IPS-18c (cell line): ENCODE results near the gene ALDH3A2.

Experiments
- H3K4me3 ChIP-seq: 2 replicates; pipeline ENCODE4 v1.7.0; 2013; ENCODE audit warnings: low read depth, mild to moderate bottlenecking, low read length, moderate library complexity; ENCODE audit not compliant: insufficient read depth
- H3K9me3 ChIP-seq: one replicate; pipeline ENCODE4 v1.6.1; 2013; ENCODE audit warnings: mild to moderate bottlenecking, low read length, moderate library complexity; ENCODE audit not compliant: control insufficient read depth, insufficient read depth

ALDH3A2 gene

GRCh38 chr17:19705201-19705600 is 56.6 kb downstream of the ALDH3A2 start:
- Histone ChIP-seq H3K4me3 (no peak overlapping the region), H3K9me3 (no peaks in the 10 kb centered on the region)

- H3K9me3 ChIP-seq: no peaks in the 10 kb centered on the region
- H3K4me3 ChIP-seq: no peak overlapping the region
Measured at GRCh38 chr17:19705771-19706770, 57.5 kb downstream of the ALDH3A2 start.

- H3K4me3 ChIP-seq: no peak overlapping the region
Measured at GRCh38 chr17:19706791-19707727, 58.5 kb downstream of the ALDH3A2 start.

GRCh38 chr17:19707728-19708221 is 59.2 kb downstream of the ALDH3A2 start:
- Histone ChIP-seq H3K9me3 (no peaks in the 10 kb centered on the region), H3K4me3 (no peak overlapping the region)

More at GRCh38 chr17:19706791-19707727, 58.5 kb downstream of the ALDH3A2 start:
- no peaks in the 10 kb centered on the region for H3K9me3 ChIP-seq

- Histone ChIP-seq H3K9me3 (no peaks in the 10 kb centered on the region), H3K4me3 (no peak overlapping the region)
Measured at GRCh38 chr17:19708431-19709175, 60.1 kb downstream of the ALDH3A2 start.

- Histone ChIP-seq H3K9me3 (no peaks in the 10 kb centered on the region), H3K4me3 (no peak overlapping the region)
Measured at GRCh38 chr17:19709841-19710240, 61.3 kb downstream of the ALDH3A2 start.

GRCh38 chr17:19712436-19713004 is 64.0 kb downstream of the ALDH3A2 start:
- no peak overlapping the region for H3K4me3 ChIP-seq
- H3K9me3 ChIP-seq: no peaks in the 10 kb centered on the region

GRCh38 chr17:19713462-19713861 is 64.9 kb downstream of the ALDH3A2 start:
- no peaks in the 10 kb centered on the region for H3K9me3 ChIP-seq

GRCh38 chr17:19713901-19714361 is 65.4 kb downstream of the ALDH3A2 start:
- no peaks in the 10 kb centered on the region for H3K9me3 ChIP-seq
- H3K4me3 ChIP-seq: no peak overlapping the region

More at GRCh38 chr17:19713462-19713861, 64.9 kb downstream of the ALDH3A2 start:
- no peak overlapping the region for H3K4me3 ChIP-seq

GRCh38 chr17:19714542-19715411 is 66.2 kb downstream of the ALDH3A2 start:
- H3K4me3 ChIP-seq: no peak overlapping the region
- H3K9me3 ChIP-seq: no peaks in the 10 kb centered on the region

- H3K4me3 ChIP-seq: no peak within 1 kb of the TSS
- no peaks in the 10 kb centered on the region for H3K9me3 ChIP-seq
Measured at GRCh38 chr17:19716108-19717030, 67.8 kb downstream of the ALDH3A2 start, which contains the start of gene SLC47A2. Gene SLC47A2 (minus strand): TSS chr17:19716584. CDS start chr17:19716555, 29 bp downstream.

GRCh38 chr17:19717031-19717360 is 68.4 kb downstream of the ALDH3A2 start:
- Histone ChIP-seq H3K9me3 (no peaks in the 10 kb centered on the region), H3K4me3 (no peak overlapping the region)

GRCh38 chr17:19717411-19717908 is 68.9 kb downstream of the ALDH3A2 start:
- Histone ChIP-seq H3K4me3 (no peak overlapping the region), H3K9me3 (no peaks in the 10 kb centered on the region)

- Histone ChIP-seq H3K4me3 (no peak overlapping the region), H3K9me3 (no peaks in the 10 kb centered on the region)
Measured at GRCh38 chr17:19718041-19718612, 69.6 kb downstream of the ALDH3A2 start.
